Trophoblast cell (in vitro differentiated cells and primary cell): Measurements from ENCODE around the gene PLA2G4D.

ENCODE experiments used
- DNase-seq, 2 donors: peaks; one replicate each; pipeline ENCODE4 v3.0.0-alpha.2; 2016
- H2AFZ ChIP-seq: 2 replicates; pipeline ENCODE4 v1.6.1; 2013; ENCODE audit warnings: low read length, moderate library complexity, mild to moderate bottlenecking; ENCODE audit not compliant: insufficient read depth, poor library complexity
- H2AK5ac ChIP-seq: 2 replicates; pipeline ENCODE4 v1.6.1; 2013; ENCODE audit warnings: mild to moderate bottlenecking, low read length
- H2BK120ac ChIP-seq: 2 replicates; pipeline ENCODE4 v1.6.1; 2013; ENCODE audit warnings: low read length, mild to moderate bottlenecking, moderate library complexity; ENCODE audit not compliant: insufficient read depth, poor library complexity
- H2BK12ac ChIP-seq: 2 replicates; pipeline ENCODE4 v1.6.1; 2013; ENCODE audit warnings: mild to moderate bottlenecking, low read length, moderate library complexity
- H2BK5ac ChIP-seq: 2 replicates; pipeline ENCODE4 v1.6.1; 2013; ENCODE audit warnings: low read length, low read depth, moderate library complexity, mild to moderate bottlenecking; ENCODE audit not compliant: poor library complexity
- H3K14ac ChIP-seq: 2 replicates; pipeline ENCODE4 v1.6.1; 2013; ENCODE audit warnings: mild to moderate bottlenecking, low read length
- H3K18ac ChIP-seq: 2 replicates; pipeline ENCODE4 v1.6.1; 2013; ENCODE audit warnings: mild to moderate bottlenecking, low read length
- H3K23ac ChIP-seq: 2 replicates; pipeline ENCODE4 v1.6.1; 2013; ENCODE audit warnings: low read length
- H3K27ac ChIP-seq: 2 replicates; pipeline ENCODE4 v1.5.1; 2013; ENCODE audit warnings: low read depth, mild to moderate bottlenecking, inconsistent platforms, low read length, moderate library complexity
- H3K27me3 ChIP-seq: 2 replicates; pipeline ENCODE4 v1.6.1; 2013; ENCODE audit warnings: inconsistent platforms, mild to moderate bottlenecking, low read length, moderate library complexity; ENCODE audit not compliant: insufficient read depth
- H3K36me3 ChIP-seq, 2 experiments: 1 replicate in 1 of 2; 2 replicates in 1 of 2; pipeline ENCODE4 v1.6.1; 2013; ENCODE audit warnings: low read length in 2 of 2, mild to moderate bottlenecking in 2 of 2, moderate library complexity in 1 of 2; ENCODE audit not compliant: insufficient read depth in 2 of 2, control insufficient read depth in 1 of 2
- H3K4ac ChIP-seq: 2 replicates; pipeline ENCODE4 v1.6.1; 2013; ENCODE audit warnings: low read depth, mild to moderate bottlenecking, low read length, moderate library complexity
- H3K4me1 ChIP-seq, 2 experiments: 1 replicate in 1 of 2; 2 replicates in 1 of 2; pipeline ENCODE4 v1.6.1; 2013; ENCODE audit warnings: low read length in 2 of 2, mild to moderate bottlenecking in 2 of 2, moderate library complexity in 1 of 2; ENCODE audit not compliant: insufficient read depth in 2 of 2, control insufficient read depth in 1 of 2
- H3K4me2 ChIP-seq: 2 replicates; pipeline ENCODE4 v1.6.1; 2013; ENCODE audit warnings: inconsistent platforms, mild to moderate bottlenecking, low read length, moderate library complexity
- H3K4me3 ChIP-seq: 2 replicates; pipeline ENCODE4 v1.5.1; 2013; ENCODE audit warnings: mild to moderate bottlenecking, low read depth, low read length, inconsistent platforms
- H3K79me1 ChIP-seq: one replicate; pipeline ENCODE4 v1.6.1; 2013; ENCODE audit warnings: low read length
- H3K79me2 ChIP-seq: 2 replicates; pipeline ENCODE4 v1.6.1; 2013; ENCODE audit warnings: low read length, mild to moderate bottlenecking; ENCODE audit not compliant: control insufficient read depth, insufficient read depth, poor library complexity
- H3K9ac ChIP-seq: 2 replicates; pipeline ENCODE4 v1.6.1; 2013; ENCODE audit warnings: mild to moderate bottlenecking, low read length
- H3K9me3 ChIP-seq: 2 replicates; pipeline ENCODE4 v1.6.1; 2013; ENCODE audit warnings: low read depth, mild to moderate bottlenecking, control low read depth, inconsistent platforms, low read length; ENCODE audit not compliant: insufficient read depth
- H4K12ac ChIP-seq: 2 replicates; pipeline ENCODE4 v1.6.1; 2013; ENCODE audit warnings: low read depth, mild to moderate bottlenecking, low read length, moderate library complexity
- H4K8ac ChIP-seq: 2 replicates; pipeline ENCODE4 v1.6.1; 2013; ENCODE audit warnings: low read depth, mild to moderate bottlenecking, low read length, moderate library complexity
- H4K91ac ChIP-seq: one replicate; pipeline ENCODE4 v1.6.1; 2013; ENCODE audit warnings: low read depth, mild to moderate bottlenecking, low read length, moderate library complexity
- WGBS: extraction: QIAGEN DNeasy Blood & Tissue Kit; methylation state at CpG from one replicate; pipeline ENCODE4 v1.1.7; 2013; ENCODE audit warnings: missing lambda C conversion rate; ENCODE audit not compliant: insufficient read length, insufficient coverage; ENCODE audit errors: extremely low coverage; 5-methylcytosine and 5-hydroxymethylcytosine counted together

The PLA2G4D gene

DNA sequence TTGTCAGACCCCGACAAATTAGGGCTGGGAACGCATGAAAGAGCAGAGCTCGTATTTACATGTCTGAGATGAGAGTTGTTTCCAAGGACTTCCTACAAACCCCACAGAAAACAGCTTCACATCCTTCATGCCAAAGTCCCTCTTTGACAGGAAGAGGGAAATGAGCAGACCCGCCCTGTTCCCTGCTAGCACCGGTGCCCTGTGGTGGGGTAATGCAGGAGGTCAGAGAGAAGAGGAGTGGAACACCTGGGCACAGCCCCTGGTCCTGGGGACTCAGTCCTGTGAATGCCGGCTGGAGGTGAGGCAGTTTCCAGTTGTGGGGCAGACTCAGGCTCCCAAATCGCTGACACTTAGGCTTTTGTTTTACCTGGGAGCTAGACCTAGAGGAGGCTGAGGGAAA is 4.0 kb downstream of the PLA2G4D start:
- DNase-seq: no peak
- H3K23ac ChIP-seq: no peak overlapping the region
- H4K91ac ChIP-seq: no peak overlapping the region
- H2BK5ac ChIP-seq: no peak overlapping the region
- H2AFZ ChIP-seq: no peak overlapping the region
- H3K4me1 ChIP-seq: peaks cover 10 to 15% of the 10 kb centered on the region in 2 experiments
- no peak overlapping the region for H3K9ac ChIP-seq
- no peak overlapping the region for H4K12ac ChIP-seq
- no peak overlapping the region for H3K4me3 ChIP-seq
- H3K36me3 ChIP-seq: no peaks in the 10 kb centered on the region
- no peak overlapping the region for H3K18ac ChIP-seq
- no peak overlapping the region for H2BK120ac ChIP-seq
- no peak overlapping the region for H3K4ac ChIP-seq
- no peak overlapping the region for H3K4me2 ChIP-seq
- H2AK5ac ChIP-seq: no peak overlapping the region
- peaks cover 6% of the 10 kb centered on the region for H3K27me3 ChIP-seq
- H3K27ac ChIP-seq: no peak overlapping the region
- H3K79me1 ChIP-seq: peaks cover 2% of the 10 kb centered on the region
- WGBS: no CpG with 5 or more reads among the region's 7 CpGs
- H3K14ac ChIP-seq: no peak overlapping the region
- H4K8ac ChIP-seq: no peak overlapping the region
- no peaks in the 10 kb centered on the region for H3K9me3 ChIP-seq
- no peaks in the 10 kb centered on the region for H3K79me2 ChIP-seq
- no peak overlapping the region for H2BK12ac ChIP-seq

DNA sequence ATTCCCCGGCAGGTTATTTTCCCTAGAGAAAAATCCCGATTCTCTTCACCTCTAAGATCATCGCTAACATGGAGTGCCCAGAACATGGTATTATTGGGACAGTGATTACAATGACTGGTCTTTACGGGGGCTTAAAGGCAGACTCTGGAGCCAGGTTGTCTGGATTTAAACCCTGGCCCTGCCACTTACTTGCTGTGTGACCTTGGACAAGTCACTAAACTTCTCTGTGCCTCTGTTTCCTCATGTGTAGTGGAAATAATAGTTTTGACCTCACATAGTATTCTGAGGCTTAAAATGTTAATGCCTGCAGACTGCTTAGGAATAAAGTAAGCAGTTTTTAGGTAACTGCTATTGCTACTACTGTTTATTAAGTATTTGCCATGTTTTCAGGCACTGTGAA is 4.4 kb downstream of the PLA2G4D start:
- Histone ChIP-seq H2BK120ac (no peak overlapping the region), H3K9ac (no peak overlapping the region), H3K4me2 (no peak overlapping the region), H3K36me3 (no peaks in the 10 kb centered on the region), H4K91ac (no peak overlapping the region), H3K27ac (no peak overlapping the region), H2AFZ (no peak overlapping the region), H4K8ac (no peak overlapping the region), H3K79me2 (no peaks in the 10 kb centered on the region), H2BK5ac (no peak overlapping the region), H3K14ac (no peak overlapping the region), H3K4me3 (no peak overlapping the region), H3K9me3 (no peaks in the 10 kb centered on the region), H3K79me1 (peaks cover 2% of the 10 kb centered on the region), H3K27me3 (peaks cover 6% of the 10 kb centered on the region), H2AK5ac (no peak overlapping the region), H3K23ac (no peak overlapping the region), H4K12ac (no peak overlapping the region), H3K18ac (no peak overlapping the region), H2BK12ac (no peak overlapping the region), H3K4me1 (peaks cover 10 to 15% of the 10 kb centered on the region in 2 experiments), H3K4ac (no peak overlapping the region)
- no CpG with 5 or more reads among the region's 4 CpGs for WGBS
- no peak for DNase-seq

DNA sequence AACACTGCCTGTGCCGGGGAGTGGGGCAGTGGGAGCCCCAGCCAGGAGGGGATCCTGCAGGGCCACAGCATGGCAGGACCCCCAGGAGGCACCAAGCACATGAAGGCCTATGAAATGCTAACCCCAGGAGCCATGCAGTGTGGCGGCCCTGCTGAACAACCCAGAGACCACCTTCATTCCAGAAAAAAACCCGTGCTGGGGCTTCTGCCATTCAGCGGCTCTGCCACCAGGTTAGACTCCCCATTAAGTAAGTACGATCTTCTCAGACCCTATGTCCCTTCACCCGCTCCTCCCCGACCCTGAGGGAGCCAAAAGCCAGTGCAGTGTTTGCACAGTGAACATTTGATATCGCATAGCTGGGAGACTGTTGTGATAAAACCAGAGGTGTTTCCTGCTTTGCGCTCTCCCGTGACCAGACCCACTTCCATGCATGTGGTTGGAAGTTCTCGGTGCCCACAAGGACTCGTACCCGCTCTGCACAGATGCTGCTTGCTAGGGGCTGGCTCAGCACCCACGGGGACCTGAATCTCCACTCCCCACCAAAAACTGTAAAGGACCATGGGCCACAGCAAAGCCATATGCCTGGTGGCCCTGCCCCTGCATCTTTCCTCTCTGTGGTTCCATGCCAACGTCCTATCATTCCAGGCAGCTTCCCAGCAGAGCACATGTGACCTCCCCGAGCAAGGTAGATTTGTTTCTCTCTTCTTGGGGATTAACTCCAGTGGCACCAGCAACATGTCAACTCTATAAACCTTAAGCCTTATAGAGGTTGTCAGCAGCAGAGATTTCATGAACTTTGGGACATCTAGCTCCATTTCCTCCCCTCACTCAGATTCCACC is 5.3 kb downstream of the PLA2G4D start:
- H3K4me2 ChIP-seq: no peak overlapping the region
- no peak overlapping the region for H2AFZ ChIP-seq

GRCh38 chr15:42087926-42088800 is 6.2 kb downstream of the PLA2G4D start:
- no peak overlapping the region for H3K18ac ChIP-seq
- H3K9me3 ChIP-seq: no peaks in the 10 kb centered on the region
- no peak overlapping the region for H3K14ac ChIP-seq
- H4K8ac ChIP-seq: no peak overlapping the region
- no peak for DNase-seq
- no peak overlapping the region for H2BK120ac ChIP-seq
- H3K4me2 ChIP-seq: no peak overlapping the region
- no peak overlapping the region for H4K12ac ChIP-seq
- peaks cover 2% of the 10 kb centered on the region for H3K79me1 ChIP-seq
- no peaks in the 10 kb centered on the region for H3K79me2 ChIP-seq
- H2AK5ac ChIP-seq: no peak overlapping the region
- no peak overlapping the region for H2BK5ac ChIP-seq
- no peak overlapping the region for H3K4me3 ChIP-seq
- no peak overlapping the region for H2BK12ac ChIP-seq
- peaks cover 10 to 15% of the 10 kb centered on the region in 2 experiments for H3K4me1 ChIP-seq
- WGBS: no CpG with 5 or more reads among the region's 11 CpGs
- H3K23ac ChIP-seq: no peak overlapping the region
- no peak overlapping the region for H3K9ac ChIP-seq
- no peak overlapping the region for H2AFZ ChIP-seq
- no peak overlapping the region for H3K27ac ChIP-seq
- H3K36me3 ChIP-seq: no peaks in the 10 kb centered on the region
- H4K91ac ChIP-seq: no peak overlapping the region
- H3K4ac ChIP-seq: no peak overlapping the region
- H3K27me3 ChIP-seq: peaks cover 6% of the 10 kb centered on the region

More for the DNA sequence above, 5.3 kb downstream of the PLA2G4D start:
- Histone ChIP-seq H3K23ac (no peak overlapping the region), H3K4me1 (peaks cover 10 to 15% of the 10 kb centered on the region in 2 experiments), H3K14ac (no peak overlapping the region), H3K4ac (no peak overlapping the region), H4K12ac (no peak overlapping the region), H3K9me3 (no peaks in the 10 kb centered on the region), H3K27ac (no peak overlapping the region), H3K4me3 (no peak overlapping the region), H2BK120ac (no peak overlapping the region), H3K79me1 (peaks cover 2% of the 10 kb centered on the region), H3K9ac (no peak overlapping the region), H2BK12ac (no peak overlapping the region), H3K36me3 (no peaks in the 10 kb centered on the region), H3K79me2 (no peaks in the 10 kb centered on the region), H4K91ac (no peak overlapping the region), H2AK5ac (no peak overlapping the region), H3K18ac (no peak overlapping the region), H3K27me3 (peaks cover 6% of the 10 kb centered on the region), H2BK5ac (no peak overlapping the region), H4K8ac (no peak overlapping the region)
- no CpG with 5 or more reads among the region's 16 CpGs for WGBS
- DNase-seq: no peak
